Heart right ventricle (tissue), 16 donors: ENCODE data around the gene CCDC28B. TPM values are rescaled to one million over a fixed set of nuclear protein-coding genes. Genes with fewer than 3 reads are reported as not detected.

ENCODE experiments used
- ATAC-seq, 8 donors: fragments of 200-7000 bp; cut with Tn5 transposase; one replicate each; pipeline ENCODE4 v1.9.1; 2020; ENCODE audit warnings: mild to moderate bottlenecking in 8 of 8, moderate library complexity in 8 of 8, moderate number of reproducible peaks in 1 of 8
- DNase-seq, 2 donors: peaks; one replicate each; pipeline ENCODE4 v3.0.0-alpha.2; 2020
- H3K27ac ChIP-seq, 10 donors: fragments of 200-600 bp; sonication (generic) in 2 of 10; one replicate each; pipeline versions ENCODE4 v1.5.0 to v1.8.0; 2020 to 2022; ENCODE audit warnings: mild to moderate bottlenecking in 3 of 10
- H3K27me3 ChIP-seq, 7 donors: fragments of 200-600 bp; one replicate each; pipeline ENCODE4 v1.8.0; 2021 to 2022; ENCODE audit warnings: mild to moderate bottlenecking in 2 of 7
- H3K36me3 ChIP-seq, 9 donors: fragments of 200-600 bp; sonication (generic) in 1 of 9; one replicate each; pipeline versions ENCODE4 v1.5.0 to v1.8.0; 2020 to 2022; ENCODE audit warnings: mild to moderate bottlenecking in 2 of 9
- H3K4me1 ChIP-seq, 9 donors: fragments of 200-600 bp; sonication (generic) in 1 of 9; one replicate each; pipeline versions ENCODE4 v1.5.0 to v1.8.0; 2020 to 2022; ENCODE audit warnings: mild to moderate bottlenecking in 4 of 9
- H3K4me3 ChIP-seq, 10 donors: fragments of 200-600 bp; sonication (generic) in 2 of 10; one replicate each; pipeline versions ENCODE4 v1.5.0 to v1.8.0; 2020 to 2022; ENCODE audit warnings: mild to moderate bottlenecking in 7 of 10, moderate library complexity in 2 of 10
- H3K9me3 ChIP-seq, 11 donors: fragments of 200-600 bp in 10 of 11; sonication (generic) in 2 of 11; one replicate each; pipeline versions ENCODE4 v1.5.0 to v1.8.0; 2013 to 2022; ENCODE audit warnings: mild to moderate bottlenecking in 2 of 11, control low read depth in 1 of 11, moderate library complexity in 1 of 11
- CTCF ChIP-seq, 9 donors: fragments of 200-600 bp; sonication (generic) in 2 of 9; IDR thresholded peaks; one replicate each; pipeline versions ENCODE4 v1.5.0 to v1.8.0; 2021 to 2022; ENCODE audit warnings: antibody characterized with exemption in 9 of 9, mild to moderate bottlenecking in 5 of 9, moderate library complexity in 1 of 9
- WGBS, 2 donors: extraction: QIAGEN DNeasy Blood & Tissue Kit; methylation state at CpG; one replicate each; pipeline ENCODE4 v1.1.7; 2013; ENCODE audit warnings: inconsistent platforms in 1 of 2; 5-methylcytosine and 5-hydroxymethylcytosine counted together
- intact Hi-C, 10 donors: fragments of 100-400 bp; cut with DNase I; formaldehyde crosslinking; loops; one replicate each; pipeline versions ENCODE4 v1.11.1 to v1.14.2; 2022
- polyA plus RNA-seq, 2 donors: library from polyadenylated mRNA; stranded (reverse); fragments of 200-250 nt; gene quantifications; one replicate each; pipeline ENCODE4 v1.2.3, GENCODE V29; 2013
- total RNA-seq, 10 donors: library from RNA; stranded (reverse); fragmentation: NEBNext Ultra II Directional in 3 of 10; extraction: Animal tissue kit (Norgen Biotek cat#: 25700) in 3 of 10; gene quantifications; one replicate each; pipeline versions ENCODE4 v1.2.1 to v1.2.4, GENCODE V29; 2021 to 2023
- donor health status: Arrhythmogenic right ventricular cardiomyopathy.
- donor health status: ischemic (EF 13 %, LVEDD 7.1; RV severe dilation, severe dysfunction).
- donor health status: healthy with polysubstance abuse.
- donor health status: DM: no; HTN: yes; CAD: no.
- donor health status: DM: no; HTN: no; CAD: no.
- donor health status: ischemic (EF 25% LVEDD 6.9; RV normal size, moderate dysfunction).
- donor health status: ischemic (EF 25% LVEDD 5.7; RV mildly dilated, moderate dysfunction).
- donor health status: healthy.
- donor health status: DM: yes; HTN: yes; CAD: no.
- donor health status: Ischemic cardiomyopathy.
- donor health status: ischemic (EF 35%, LVEDD 5.7; RV mildly dilated, moderate dysfunction).
- donor health status: nonischemic (EF 11% LVEDD 7.7; RV severe dilation, severe dysfunction).
- donor health status: DM: yes; HTN: yes; CAD: no.
- donor health status: PGD.
- donor health status: ischemic (EF 29% LVEDD 5.4; RV normal size, mild dysfunction).
- donor health status: nonischemic (EF 23%, LVEDD 6.1; RV moderate dilation, normal function).

The CCDC28B gene
- total and polyA plus RNA-seq, 12 donors = 11.8 to 42.7 (median 17.7) TPM

GRCh38 chr1:32241001-32241763, 40.8 kb downstream of the CCDC28B start:
- H3K36me3 ChIP-seq = peaks cover 0 to 19% (median 0%) of the 10 kb centered on the region in 9 donors
- H3K9me3 ChIP-seq = no peaks in the 10 kb centered on the region
- ATAC-seq = peak; percentile 69 to 84 (median 76)
- H3K27me3 ChIP-seq = peaks cover 0 to 10% (median 0%) of the 10 kb centered on the region in 7 donors
- 0 to 1% methylated on average over 55 of the region's 55 CpGs for WGBS, 2 donors
- intact Hi-C loops = loop anchor here in 2 of 10 donors (5.0 to 10.0 kb wide), 2 partner anchors 54 to 76 kb away; partner anchors contain the start of gene HDAC1 (in 1 of the 2)
- H3K4me3 ChIP-seq = peak overlapping the region; percentile 48 to 86 (median 72)
- H3K27ac ChIP-seq = peak overlapping the region; percentile 41 to 96 (median 88)
- peak in 2 of 9 donors; percentile 3 to 24 for TF ChIP-seq CTCF (IDR thresholded peaks at IDR 0.05)
- H3K4me1 ChIP-seq = peaks cover 0 to 50% (median 36%) of the 10 kb centered on the region in 9 donors
- DNase-seq = peak; percentile 51 to 56

GRCh38 chr1:32242341-32242851, 42.0 kb downstream of the CCDC28B start:
- DNase-seq = peak; percentile 50 to 57

GRCh38 chr1:32246888-32247273, 46.5 kb downstream of the CCDC28B start, which contains the start of gene FAM167B:
Gene FAM167B (plus strand): TSS chr1:32247222. CDS start chr1:32247422, 200 bp downstream.
- WGBS, 2 donors = 45 to 54% methylated on average over 3 of the region's 3 CpGs
- peaks cover 8 to 84% (median 69%) of the 10 kb centered on the region in 9 donors for H3K4me1 ChIP-seq
- intact Hi-C loops = loop anchor here in 3 of 10 donors (2.0 to 10.0 kb wide), 3 partner anchors 44 to 48 kb away; partner anchors contain the start of gene HDAC1 (in 2 of the 3)

More at GRCh38 chr1:32242341-32242851, 42.0 kb downstream of the CCDC28B start:
- H3K27me3 ChIP-seq = peaks cover 0 to 10% (median 0%) of the 10 kb centered on the region in 7 donors
- intact Hi-C loops = loop anchor here in 2 of 10 donors (5.0 to 10.0 kb wide), 2 partner anchors 52 to 75 kb away; partner anchors contain the start of gene HDAC1 (in 1 of the 2)
- peak overlapping the region in 7 of 10 donors; percentile 9 to 86 (median 71) for H3K4me3 ChIP-seq
- H3K4me1 ChIP-seq = peaks cover 4 to 62% (median 48%) of the 10 kb centered on the region in 9 donors
- peak in 6 of 8 donors; percentile 19 to 49 (median 36) for ATAC-seq
- WGBS, 2 donors = 21 to 27% methylated on average over 7 of the region's 7 CpGs
- H3K27ac ChIP-seq = peak overlapping the region in 9 of 10 donors; percentile 81 to 96 (median 88)
- H3K9me3 ChIP-seq = no peaks in the 10 kb centered on the region
- H3K36me3 ChIP-seq = peaks cover 0 to 14% (median 0%) of the 10 kb centered on the region in 9 donors
- TF ChIP-seq CTCF (IDR thresholded peaks at IDR 0.05) = peak in 2 of 9 donors; percentile 9 to 19

More at GRCh38 chr1:32246888-32247273, 46.5 kb downstream of the CCDC28B start, which contains the start of gene FAM167B:
- ATAC-seq (peak; percentile 44 to 80 (median 64)), DNase-seq (peak; percentile 40 to 72)
- no peak for TF ChIP-seq CTCF (IDR thresholded peaks at IDR 0.05)
- Histone ChIP-seq H3K9me3 (no peaks in the 10 kb centered on the region), H3K36me3 (no peaks in the 10 kb centered on the region), H3K4me3 (peak within 1 kb of the TSS in 3 of 10 donors; percentile 20 to 31 (median 23)), H3K27me3 (no peaks in the 10 kb centered on the region), H3K27ac (peak within 1 kb of the TSS; percentile 66 to 94 (median 92))
